ENCODE measurements around the gene EFNA2.

EFNA2 gene

DNA sequence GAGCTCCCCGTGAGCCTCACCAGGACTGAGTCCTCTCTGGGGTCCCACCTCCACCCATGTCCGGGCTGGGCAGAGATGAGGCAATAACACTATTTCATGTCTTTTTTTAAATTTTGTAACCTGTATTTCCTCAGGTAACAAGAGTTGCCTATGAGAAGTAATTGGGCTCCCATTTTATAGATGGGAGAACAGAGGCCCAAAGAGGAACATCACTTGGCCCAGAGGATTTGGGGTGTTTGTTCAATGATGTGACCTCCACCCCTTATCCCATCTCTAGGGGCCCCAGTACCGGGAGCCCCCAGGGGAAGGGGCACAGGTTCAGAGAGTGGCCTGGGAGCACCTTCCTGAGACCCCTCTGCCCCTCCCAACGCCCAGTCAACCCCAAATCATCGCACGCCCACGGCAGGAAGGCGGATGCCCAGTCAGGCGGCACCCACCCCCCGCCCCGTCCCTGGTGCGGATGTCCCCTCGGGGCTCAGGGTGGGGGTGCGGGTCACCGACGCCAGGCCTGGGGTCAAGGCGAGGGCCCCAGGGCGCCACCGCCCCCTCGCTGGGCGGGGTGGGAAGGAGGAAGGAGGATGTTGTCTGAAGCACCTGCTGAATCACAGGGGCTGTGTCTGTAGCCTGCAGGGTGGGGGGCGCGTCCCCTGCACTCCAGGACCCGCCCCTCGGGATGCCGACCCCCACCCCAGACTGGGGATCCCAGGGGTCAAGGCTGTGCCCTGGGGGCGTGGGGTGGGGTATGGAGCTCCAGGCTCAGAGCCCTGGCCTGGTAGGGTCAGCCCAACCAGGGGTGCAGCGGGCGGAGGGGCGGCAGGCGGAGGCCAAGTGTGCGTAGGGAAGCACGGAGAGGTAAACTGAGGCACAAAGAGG lies 25.6 kb upstream of the EFNA2 start:
- FAIRE-seq (no peak), DNase-seq (ENCODE audit: low spot score) (no peak)

DNA sequence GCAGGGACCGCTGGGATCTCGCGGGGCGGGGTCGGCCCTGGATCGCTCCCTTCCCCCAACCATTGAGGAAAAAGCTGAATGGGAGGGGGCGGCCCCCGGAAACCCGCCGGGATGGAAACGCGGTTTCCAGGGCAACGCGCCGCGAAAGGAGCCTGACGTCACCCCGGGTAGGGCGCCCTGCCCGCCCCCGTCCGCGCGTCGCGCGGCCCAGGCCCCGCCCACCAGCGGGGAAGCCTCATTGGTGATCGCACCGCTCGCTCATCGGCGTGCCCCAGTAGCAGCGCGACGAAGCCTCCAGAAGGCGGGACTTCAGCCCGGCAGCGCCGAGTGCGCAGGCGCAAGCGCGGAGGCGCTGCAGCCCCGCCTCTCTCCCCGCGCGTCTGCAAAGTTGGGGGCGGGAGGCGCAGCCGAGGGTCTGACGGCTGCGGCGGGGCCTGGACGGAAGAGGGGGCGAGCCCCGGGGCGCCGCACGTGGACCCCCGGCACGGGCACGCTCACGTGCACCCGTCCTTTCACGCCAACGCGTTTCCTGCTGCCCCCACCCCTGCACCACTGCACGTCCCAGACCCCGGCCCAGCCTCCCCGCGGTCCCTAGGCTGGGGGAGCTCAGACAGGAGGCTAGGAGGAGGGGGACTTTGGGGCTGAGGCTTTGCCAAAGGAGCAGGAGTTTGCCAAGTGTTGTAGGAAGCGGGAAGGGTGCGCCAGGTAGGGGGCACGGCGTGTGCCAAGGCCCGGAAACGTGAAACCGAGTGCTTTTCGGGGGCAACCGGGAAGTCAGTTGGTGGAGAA lies 24.7 kb upstream of the EFNA2 start:
- FAIRE-seq (no peak), DNase-seq (ENCODE audit: low spot score) (peak; percentile 93)

DNA sequence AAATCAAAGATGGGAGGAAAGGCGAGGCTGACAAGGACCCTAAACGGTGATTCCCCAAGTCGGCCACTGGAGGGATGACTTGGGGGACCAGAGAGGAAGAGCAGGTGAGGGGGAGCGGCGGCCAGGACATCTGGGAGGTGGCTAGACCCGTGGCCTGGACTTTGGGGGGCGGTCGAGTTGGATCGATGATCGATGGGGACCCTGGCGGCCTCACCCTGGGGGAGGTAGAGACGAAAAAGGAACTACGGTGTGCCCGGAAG lies 24.2 kb upstream of the EFNA2 start:
- no peak for DNase-seq (ENCODE audit: low spot score)
- no peak for FAIRE-seq

DNA sequence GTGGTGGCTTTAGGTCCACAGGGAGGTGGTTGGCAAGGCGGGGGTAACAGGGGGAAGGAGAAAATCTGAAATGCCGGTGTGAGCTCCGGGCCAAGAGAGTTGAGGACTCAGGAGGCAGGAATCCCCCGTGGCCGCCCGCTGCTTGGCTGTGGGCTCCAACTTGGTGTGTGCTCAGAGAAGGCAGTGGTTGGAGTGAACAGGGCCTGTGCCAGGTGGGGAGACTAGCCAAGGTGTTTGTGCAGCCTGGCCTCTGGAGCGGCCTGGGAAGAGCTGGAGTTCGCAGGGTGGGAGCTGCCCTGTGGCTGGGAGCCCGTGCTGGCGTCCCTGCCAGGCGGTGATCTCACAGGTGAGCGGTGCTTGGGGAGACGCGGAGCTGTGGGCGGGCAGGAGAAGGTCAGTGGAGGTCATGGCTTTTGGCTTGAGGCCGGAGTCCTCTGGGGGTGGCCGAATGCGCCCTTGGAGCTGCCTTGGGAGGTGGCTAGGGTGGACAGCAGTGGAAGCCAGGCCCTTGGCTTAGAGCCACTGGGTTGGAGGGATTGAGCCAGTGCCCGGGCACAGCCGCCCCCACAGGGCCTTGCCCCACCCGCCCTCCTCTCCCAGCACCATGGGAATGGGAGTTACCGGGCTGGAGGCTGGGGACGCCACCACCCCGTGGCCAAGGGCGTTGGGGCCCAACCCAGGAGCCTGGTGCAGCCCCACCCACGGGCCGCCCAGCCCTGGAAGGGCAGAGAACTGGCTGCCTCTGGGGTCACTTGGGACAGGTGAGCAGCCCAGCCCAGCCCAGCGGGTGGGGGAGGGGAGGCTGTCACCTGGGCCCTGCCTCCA lies 23.7 kb upstream of the EFNA2 start:
- FAIRE-seq (peak; percentile 70), DNase-seq (ENCODE audit: low spot score) (peak; percentile 68)

DNA sequence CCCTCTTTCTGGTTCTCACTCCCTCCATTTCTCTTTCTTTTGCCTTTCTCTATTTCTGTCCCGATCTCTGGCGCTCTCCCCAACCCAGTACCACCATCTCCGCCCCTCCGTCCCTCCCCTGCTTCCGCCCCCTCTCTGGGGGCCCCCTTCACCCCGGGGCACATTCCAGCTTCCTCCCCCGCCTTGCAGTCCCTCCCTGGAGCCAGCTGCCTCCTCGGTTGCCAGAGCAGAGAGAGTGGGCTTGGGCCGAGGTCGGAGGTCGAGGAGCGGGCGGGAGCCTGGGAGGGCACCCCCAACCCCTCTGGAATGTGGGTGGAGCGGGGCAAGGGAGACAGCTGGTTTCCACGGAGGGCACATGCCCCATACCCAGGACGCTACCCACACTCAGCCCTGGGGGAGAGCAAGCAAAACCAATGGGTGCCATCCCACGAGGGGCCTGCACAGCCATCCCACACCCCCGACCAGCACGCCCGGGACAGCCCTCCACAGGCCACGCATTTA lies 23.0 kb upstream of the EFNA2 start:
- no peak for DNase-seq (ENCODE audit: low spot score)
- FAIRE-seq, result no peak

DNA sequence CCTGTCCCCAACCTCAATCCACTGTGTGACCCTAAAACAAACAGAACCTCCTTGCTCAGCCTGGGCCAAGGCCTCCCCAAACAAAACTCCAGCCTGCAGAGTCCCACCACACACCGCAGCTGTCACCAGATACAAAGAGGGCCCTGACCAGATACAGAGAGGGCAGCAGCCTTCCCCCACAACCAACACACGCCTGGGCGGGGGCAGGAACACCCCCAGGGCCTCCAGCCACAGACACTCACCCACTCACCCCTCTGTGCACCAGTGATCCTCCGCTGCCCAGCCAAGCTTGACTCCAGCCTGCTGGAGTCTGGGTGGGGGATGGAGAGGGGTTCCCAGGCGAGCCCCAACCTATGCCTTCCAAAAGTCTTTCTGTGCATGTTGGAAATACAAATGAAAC lies 22.5 kb upstream of the EFNA2 start:
- FAIRE-seq (no peak), DNase-seq (ENCODE audit: low spot score) (peak; percentile 16)

DNA sequence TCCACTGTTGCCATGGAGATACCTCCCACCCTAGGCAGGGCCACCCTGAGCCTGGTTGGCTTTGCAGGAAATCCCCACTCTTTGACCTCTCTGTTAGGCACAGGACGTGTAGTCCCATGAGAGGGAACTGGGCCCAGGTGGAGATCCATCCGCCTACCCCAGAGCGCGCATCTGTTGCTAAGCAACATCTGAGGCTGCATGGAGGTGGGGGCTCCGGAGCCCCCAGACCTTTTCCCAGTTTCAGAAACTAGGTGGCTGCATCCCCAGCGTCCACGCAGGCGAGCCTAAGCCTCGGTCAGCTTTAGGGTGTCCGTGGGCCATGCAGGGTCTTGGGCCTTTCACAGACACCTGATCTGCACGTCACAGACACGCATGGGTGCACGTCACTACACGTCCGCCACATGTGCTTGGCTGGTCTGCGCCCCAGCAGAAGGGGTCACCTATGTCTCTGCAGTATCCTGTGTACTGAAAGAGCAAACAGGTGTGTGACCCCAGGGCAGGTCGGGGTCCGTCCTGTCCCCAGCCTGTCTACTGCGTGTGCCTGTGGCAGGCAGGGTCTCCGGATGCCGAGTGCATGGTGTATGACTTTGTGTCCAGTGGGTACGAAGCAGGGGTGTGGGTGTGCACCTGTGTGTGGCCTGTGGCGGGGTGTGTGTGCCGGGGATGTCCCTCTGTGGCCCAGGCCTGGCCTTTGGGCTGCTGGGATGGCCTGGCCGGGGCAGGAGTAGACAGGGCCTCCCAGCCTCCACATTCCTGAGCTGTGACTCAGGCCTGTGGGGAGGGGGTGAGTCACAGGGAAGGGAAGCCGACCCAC lies 20.7 kb upstream of the EFNA2 start:
- peak; percentile 77 for FAIRE-seq
- peak; percentile 92 for DNase-seq (ENCODE audit: low spot score)

DNA sequence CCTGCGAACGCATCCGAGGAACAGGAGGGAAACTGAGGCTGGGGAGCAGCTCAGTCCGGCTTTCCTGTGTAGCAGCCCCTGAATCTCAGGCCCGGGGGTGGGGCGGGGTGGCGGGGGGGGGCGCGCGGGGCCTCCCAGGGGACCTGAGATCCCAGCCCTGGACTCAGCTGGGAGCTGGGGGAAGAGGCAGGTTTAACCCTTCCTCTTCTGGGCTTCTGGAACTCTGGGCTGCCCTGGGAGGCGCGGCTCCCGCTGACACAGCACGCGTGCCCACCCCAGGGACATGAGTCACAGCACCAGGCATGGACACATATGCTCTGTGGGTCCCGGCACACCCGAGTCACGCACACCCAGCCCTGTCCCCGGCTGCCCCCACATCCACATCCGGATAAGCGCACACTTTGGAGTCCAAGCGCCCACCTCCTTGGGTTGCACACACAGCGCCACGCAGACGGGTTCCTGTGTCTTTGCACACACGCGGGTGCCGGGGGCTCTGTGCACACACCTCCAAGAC lies 20.0 kb upstream of the EFNA2 start:
- FAIRE-seq (peak; percentile 18), DNase-seq (ENCODE audit: low spot score) (peak; percentile 94)

DNA sequence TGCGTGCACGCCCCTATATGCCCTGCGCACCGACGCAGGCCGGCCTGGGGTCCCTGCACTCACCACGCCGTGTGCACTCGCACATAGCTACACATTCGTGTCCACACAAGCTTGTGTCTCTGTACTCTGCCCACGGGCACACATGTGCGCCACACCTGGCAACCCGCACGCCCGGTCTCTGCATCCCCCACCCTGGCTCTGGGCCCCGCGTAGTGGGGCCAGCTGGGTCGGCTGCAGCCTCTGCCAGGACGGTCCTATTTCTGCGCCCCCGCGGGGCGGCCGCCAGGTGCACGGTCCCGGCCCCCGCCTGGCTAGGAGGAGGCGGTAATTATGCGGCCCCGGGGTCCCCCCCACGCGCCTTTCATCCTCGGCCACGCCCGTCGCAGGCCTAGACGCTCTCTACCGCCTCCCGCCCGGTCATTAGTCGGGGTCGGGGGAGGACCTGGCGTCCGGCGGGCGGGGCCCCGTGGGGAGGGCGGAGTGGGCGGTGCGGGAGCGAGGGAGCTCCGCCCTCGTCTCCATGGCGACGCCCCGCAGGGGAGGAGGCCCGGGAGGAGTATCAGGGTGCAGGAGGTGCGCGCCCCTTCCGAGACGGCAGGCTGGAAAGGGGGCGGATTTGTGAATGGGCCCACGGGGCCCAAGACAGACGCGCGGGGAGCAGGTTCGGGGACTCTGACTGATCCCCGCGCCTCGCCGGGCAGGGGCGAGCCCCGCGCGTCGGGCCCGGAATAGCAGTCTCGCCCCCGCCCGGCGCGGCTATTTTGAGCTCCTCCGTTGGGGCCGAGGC lies 19.4 kb upstream of the EFNA2 start:
- DNase-seq (ENCODE audit: low spot score) (peak; percentile 82), FAIRE-seq (no peak)

DNA sequence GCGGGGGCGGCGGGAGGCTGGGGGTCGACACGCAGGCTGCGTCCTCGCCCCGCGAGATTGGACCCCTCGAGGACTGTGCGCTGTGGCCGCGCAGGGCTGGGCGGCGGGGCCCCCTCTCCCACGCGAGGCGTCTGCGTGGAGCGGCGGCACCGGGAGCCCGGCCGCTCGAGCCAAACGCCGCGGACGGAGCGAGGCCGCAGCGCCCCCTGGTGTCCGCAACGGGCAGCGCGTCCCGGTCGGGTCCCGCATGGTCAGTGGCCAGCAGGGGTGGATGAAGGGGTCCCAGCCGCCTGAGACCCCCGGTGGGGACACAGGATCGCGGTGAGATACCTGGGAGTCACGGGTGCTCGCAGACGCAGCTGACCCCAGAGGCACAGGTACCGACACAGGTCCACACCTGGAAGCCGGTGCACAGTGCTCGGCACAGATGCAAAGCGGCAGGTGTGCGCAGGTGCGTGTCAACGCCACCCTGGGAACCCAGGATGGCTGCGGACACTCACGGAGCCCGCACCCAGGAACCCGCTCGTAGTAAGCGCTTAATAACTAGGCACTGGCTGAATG lies 18.7 kb upstream of the EFNA2 start:
- DNase-seq (ENCODE audit: low spot score) (peak; percentile 21), FAIRE-seq (no peak)

DNA sequence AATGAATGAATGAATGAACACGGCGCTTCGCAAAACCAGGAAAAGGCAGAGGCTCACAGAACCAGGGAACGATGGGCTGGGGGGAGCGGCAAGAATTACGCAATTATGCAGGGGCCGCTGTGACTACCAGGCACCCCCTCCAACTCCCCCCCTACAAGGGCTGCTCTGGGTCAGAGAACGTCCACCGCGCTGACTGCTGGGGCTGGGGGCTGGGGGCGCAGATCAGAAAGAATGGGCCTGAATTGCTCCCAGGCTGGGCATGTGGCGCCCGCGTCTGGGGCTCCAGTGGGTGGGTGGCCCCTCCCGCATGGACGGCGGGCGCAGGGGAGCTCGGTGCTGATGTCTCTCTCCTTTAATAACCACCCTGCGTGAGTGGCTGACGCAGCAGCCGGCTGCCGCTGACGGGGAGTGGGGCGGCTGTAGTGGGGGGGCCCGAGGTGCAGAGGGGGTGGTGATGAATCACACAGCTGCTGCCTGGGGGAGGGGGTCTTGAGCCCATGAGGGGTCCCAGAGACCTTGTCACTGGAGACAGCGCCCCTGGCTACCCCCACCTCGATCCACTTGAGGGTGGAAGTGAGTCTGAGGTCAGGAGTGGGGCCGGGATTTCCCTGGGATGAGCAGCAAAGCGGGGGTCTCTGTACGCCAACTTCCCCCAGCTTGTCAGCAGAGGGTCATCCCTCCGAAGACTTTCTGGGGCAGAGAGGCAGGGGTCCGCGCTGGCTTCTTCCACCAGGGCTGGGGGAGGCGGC lies 18.0 kb upstream of the EFNA2 start:
- FAIRE-seq (no peak), DNase-seq (ENCODE audit: low spot score) (no peak)

DNA sequence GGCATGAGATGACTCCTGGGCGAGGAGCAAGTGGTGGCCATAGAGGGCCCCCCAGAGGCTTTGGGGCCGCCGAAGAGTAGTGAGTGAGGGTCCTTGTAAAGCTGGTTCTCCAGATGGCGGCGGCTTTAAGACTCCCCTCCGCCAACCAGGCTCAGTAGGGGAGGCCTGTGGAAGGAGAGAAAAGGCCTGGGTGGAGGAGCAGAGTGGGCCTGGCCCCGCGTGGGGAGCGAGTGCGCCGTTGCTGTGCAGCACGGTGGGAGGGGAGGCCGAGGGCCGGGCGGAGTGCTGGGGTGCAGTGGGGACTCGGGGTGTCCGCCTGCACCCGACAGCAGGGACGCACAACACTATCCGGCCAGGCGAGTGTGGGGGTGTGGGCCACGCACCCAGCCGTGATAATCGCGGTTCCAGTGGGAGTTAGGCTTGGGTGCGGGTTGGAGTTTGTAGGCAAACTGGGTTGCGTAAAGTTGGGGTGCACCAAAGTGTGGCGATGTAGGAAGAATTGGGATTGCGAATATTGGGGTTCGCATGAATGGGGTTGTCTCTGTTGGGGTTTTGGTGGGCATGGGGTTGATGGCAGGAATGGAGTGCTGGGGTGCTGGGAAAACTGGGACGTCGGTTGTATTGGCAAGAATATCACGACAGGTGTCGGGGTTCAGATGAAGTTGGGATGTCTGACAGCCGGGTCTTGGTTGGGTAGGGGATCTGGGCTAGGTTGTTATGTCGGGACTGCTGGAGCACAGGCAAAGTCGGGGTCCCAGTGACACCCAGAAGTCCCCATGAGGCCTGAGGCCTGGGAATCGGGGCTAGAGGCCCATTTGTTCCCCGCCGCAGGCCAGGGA lies 17.2 kb upstream of the EFNA2 start:
- FAIRE-seq (no peak), DNase-seq (ENCODE audit: low spot score) (no peak)

DNA sequence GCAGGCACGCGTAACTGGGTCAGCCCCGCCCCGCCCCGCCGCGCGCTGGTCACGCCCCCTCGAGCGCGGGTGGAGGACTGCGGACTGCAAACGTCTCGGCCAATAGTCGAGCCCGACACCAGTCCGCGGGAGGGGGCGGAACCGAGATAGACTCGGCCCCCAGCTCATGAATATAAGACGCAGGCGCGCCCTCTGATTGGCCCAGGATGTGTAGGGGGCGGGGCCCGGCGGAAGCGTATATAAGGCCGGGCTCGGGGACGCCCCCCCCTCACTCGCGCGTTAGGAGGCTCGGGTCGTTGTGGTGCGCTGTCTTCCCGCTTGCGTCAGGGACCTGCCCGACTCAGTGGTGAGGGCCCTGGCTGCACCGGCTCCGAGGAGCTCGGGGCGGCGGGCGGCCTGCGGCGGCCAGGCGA lies 16.6 kb upstream of the EFNA2 start, which contains the start of gene CIRBP:
Gene CIRBP (plus strand): TSS at position 268 of the 413 bp plus-strand sequence. CDS start 1,602 bp downstream, outside the sequence.
- FAIRE-seq, result peak; percentile 86

DNA sequence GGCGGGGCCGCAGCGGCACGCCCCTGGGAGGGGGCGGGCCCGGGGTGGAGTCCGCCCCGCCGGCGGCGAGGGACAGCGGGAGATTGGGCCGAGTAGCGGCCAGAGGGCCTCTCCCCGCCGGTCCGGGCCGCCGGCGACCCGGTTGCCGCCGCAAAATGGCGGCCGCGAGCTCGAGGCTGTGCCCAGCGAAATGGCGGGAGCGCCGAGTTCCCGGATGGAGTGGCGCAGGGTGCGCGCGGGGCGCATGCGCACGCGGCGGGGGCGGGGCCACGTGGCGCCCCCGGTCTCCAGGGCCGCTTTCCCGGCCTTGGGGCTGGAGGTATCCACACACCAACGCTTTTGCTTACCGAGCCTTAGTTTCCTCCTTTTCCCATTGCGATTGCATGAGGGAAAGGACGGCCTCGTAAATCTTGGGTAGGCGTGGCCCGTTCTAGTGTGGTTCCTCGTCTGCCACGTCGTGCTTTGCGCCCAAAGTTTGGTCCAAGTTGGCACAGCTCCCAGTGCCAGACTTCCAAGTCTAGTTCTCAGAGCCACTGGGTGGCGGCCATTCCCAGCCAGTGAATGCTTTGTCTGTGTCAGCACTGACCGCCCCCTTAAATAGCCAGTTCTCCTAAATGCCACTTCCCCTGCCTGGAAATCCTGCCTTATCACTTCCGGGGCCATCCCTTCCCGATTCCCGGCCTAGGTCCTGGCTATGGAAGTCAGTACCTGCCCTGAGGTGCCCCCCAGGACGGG lies 16.0 kb upstream of the EFNA2 start:
- DNase-seq (ENCODE audit: low spot score), result peak; percentile 82
- FAIRE-seq, result peak; percentile 10

More for the DNA sequence above, 16.6 kb upstream of the EFNA2 start, which contains the start of gene CIRBP:
- peak; percentile 98 for DNase-seq (ENCODE audit: low spot score)

DNA sequence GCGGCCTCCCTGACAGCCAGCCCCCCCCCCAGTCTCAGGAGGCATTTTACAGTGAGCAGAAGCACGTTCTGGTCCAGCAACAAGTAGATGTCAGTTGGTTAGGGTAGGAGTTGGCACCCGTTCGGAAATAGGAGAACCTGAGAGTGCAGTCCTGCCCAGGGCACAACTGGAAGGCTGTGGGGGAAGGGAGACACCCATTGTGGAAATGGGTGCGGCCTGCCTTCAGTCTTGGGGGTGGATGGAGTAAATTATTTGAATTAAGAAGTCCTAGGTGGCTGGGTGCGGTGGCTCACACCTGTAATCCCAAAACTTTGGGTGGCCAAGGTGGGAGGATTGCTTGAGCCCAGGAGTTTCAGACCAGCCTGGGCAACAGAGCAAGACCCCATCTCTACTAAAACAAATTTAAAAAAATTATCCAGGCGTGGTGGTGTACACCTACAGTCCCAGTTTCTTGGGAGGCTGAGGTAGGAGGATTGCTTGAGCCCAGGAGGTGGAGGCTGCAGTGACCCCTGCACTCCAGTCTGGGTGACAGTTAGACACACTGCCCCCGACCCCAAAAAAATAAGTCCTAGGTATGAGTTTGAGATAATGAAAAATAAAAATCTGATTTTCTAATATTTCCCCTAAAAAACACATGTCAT lies 15.3 kb upstream of the EFNA2 start:
- FAIRE-seq, result no peak
- DNase-seq (ENCODE audit: low spot score), result no peak

DNA sequence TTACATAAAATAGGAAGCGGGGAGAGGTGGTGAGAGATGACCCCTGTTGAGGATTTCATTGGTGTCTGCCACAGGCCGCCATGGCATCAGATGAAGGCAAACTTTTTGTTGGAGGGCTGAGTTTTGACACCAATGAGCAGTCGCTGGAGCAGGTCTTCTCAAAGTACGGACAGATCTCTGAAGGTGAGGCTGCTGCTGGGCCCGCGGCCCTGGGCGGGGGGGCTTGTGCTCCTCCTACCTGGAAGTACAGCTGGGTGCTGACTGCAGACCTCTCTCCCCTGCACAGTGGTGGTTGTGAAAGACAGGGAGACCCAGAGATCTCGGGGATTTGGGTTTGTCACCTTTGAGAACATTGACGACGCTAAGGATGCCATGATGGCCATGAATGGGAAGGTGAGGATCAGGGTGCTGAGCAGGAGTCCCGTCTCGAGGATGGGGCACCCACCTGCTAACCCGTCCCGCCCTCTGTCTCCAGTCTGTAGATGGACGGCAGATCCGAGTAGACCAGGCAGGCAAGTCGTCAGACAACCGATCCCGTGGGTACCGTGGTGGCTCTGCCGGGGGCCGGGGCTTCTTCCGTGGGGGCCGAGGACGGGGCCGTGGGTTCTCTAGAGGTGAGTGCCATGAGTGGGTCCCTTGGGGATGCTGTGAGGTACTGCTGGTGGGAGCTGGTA lies 14.7 kb upstream of the EFNA2 start:
- FAIRE-seq (no peak), DNase-seq (ENCODE audit: low spot score) (no peak)

Measured in RCC 7860 (cell line).